Tibial nerve (tissue), 4 donors: Measurements from ENCODE around the gene TBC1D22A.

ENCODE experiments used
- EP300 ChIP-seq, 2 donors: sonication (generic); formaldehyde crosslinking; IDR thresholded peaks; one replicate each; pipeline ENCODE4 v1.6.1; 2017; ENCODE audit warnings: antibody characterized with exemption in 2 of 2, mild to moderate bottlenecking in 1 of 2
- TF ChIP-seq, protein P1 (sequence below), 5 experiments: fragments of 200-600 bp in 3 of 5; fragments of 450-650 bp in 2 of 5; sonication (generic) in 3 of 5; IDR thresholded peaks; one replicate each; pipeline ENCODE4 v1.5.1; 2016 to 2019; ENCODE audit warnings: antibody characterized with exemption in 5 of 5, mild to moderate bottlenecking in 3 of 5, moderate library complexity in 2 of 5

DNA sequence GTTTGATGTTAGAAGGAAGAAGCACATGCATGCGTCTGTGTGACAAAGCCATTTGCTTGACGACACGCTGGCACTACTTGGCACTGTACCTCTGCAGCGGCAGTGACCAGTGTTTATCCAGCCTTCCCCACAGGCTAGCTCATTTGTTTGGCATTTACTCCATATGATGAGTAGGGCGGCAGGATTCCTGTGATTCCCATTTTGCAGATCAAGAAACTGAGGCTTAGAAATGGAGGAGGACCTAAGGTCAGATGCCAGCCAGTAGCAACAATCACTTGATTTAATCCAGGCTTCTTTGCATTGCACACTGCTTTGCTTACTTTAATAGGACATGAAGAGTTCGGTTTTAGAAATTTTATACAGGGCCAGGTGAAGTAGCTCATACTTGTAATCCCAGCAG is 45.0 kb downstream of the TBC1D22A start:
- no peak for TF ChIP-seq EP300 (IDR thresholded peaks at IDR 0.05)
- TF ChIP-seq, protein P1, sequence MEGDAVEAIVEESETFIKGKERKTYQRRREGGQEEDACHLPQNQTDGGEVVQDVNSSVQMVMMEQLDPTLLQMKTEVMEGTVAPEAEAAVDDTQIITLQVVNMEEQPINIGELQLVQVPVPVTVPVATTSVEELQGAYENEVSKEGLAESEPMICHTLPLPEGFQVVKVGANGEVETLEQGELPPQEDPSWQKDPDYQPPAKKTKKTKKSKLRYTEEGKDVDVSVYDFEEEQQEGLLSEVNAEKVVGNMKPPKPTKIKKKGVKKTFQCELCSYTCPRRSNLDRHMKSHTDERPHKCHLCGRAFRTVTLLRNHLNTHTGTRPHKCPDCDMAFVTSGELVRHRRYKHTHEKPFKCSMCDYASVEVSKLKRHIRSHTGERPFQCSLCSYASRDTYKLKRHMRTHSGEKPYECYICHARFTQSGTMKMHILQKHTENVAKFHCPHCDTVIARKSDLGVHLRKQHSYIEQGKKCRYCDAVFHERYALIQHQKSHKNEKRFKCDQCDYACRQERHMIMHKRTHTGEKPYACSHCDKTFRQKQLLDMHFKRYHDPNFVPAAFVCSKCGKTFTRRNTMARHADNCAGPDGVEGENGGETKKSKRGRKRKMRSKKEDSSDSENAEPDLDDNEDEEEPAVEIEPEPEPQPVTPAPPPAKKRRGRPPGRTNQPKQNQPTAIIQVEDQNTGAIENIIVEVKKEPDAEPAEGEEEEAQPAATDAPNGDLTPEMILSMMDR (IDR thresholded peaks at IDR 0.05), result no peak
